Measurements from ENCODE around the gene PLCH1. TPM values are rescaled to one million over a fixed set of nuclear protein-coding genes. Genes with fewer than 3 reads are reported as not detected.

The PLCH1 gene
- total and polyA plus RNA-seq, 3 experiments from 2014 or later, result not detected

- Histone ChIP-seq H3K4me1 (ENCODE audit: insufficient read depth, low read length) (no peaks in the 10 kb centered on the region), H3K4me3 (ENCODE audit: low read length) (no peak overlapping the region), H3K9me3 (ENCODE audit: low read length) (no peaks in the 10 kb centered on the region), H3K27ac (ENCODE audit: low read depth, low read length) (no peak overlapping the region), H3K36me3 (ENCODE audit: insufficient read depth, low read length) (no peaks in the 10 kb centered on the region), H3K27me3 (ENCODE audit: insufficient read depth, low read length, poor library complexity, severe bottlenecking) (no peaks in the 10 kb centered on the region)
- no peaks in the 10 kb centered on the region for H3K27me3 Mint-ChIP-seq
- no peaks in the 10 kb centered on the region for H3K9me3 Mint-ChIP-seq
- no peak overlapping the region for H3K27ac Mint-ChIP-seq
- DNase-seq, result no peak
- ChIA-PET POLR2A (no interaction called here), CTCF (no interaction called here)
- no peak overlapping the region for H3K4me3 Mint-ChIP-seq
- H3K4me1 Mint-ChIP-seq, result peaks cover 4 to 6% (median 6%) of the 10 kb centered on the region in 3 donors
- no peaks in the 10 kb centered on the region for H3K36me3 Mint-ChIP-seq
These were observed 414.5 kb downstream of the PLCH1 start for GRCh38 chr3:155330370-155330769.

- POLR2A ChIA-PET, result no interaction called here
- Histone ChIP-seq H3K4me3 (ENCODE audit: low read length) (no peak overlapping the region), H3K36me3 (ENCODE audit: insufficient read depth, low read length) (no peaks in the 10 kb centered on the region), H3K27me3 (ENCODE audit: insufficient read depth, low read length, poor library complexity, severe bottlenecking) (no peaks in the 10 kb centered on the region), H3K4me1 (ENCODE audit: insufficient read depth, low read length) (no peaks in the 10 kb centered on the region), H3K9me3 (ENCODE audit: low read length) (no peaks in the 10 kb centered on the region), H3K27ac (ENCODE audit: low read depth, low read length) (no peak overlapping the region)
- Mint-ChIP-seq H3K27ac (no peak overlapping the region), H3K4me3 (no peak overlapping the region), H3K9me3 (no peaks in the 10 kb centered on the region), H3K36me3 (no peaks in the 10 kb centered on the region), H3K27me3 (no peaks in the 10 kb centered on the region), H3K4me1 (peaks cover 0 to under 1% (median 0%) of the 10 kb centered on the region in 3 donors)
- no peak for DNase-seq
- CTCF ChIA-PET, result no interaction called here
These were observed 415.3 kb downstream of the PLCH1 start for GRCh38 chr3:155329513-155330048.

DNA sequence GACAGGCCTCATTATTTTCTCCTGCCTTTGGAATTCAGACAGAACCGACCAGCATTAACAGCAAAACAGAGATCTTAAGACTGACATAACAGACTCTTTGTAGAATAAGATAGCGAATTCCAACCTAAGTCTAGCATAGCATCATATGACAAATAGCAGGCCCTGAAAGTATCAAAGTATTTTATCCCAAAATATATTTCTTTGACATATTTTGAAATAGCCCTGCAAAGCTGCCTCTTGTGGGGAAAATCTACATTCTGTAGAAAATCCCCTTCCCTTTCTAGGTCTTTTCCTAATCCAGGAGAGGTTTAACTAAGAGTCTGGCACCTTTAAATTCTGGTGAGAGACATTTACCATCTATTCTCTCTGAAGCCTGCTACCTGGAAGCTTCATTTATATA, 417.0 kb downstream of the PLCH1 start:
- no peaks in the 10 kb centered on the region for H3K4me1 Mint-ChIP-seq
- ChIA-PET CTCF (no interaction called here), POLR2A (no interaction called here)
- no peak overlapping the region for H3K4me3 Mint-ChIP-seq
- no peak overlapping the region for H3K27ac Mint-ChIP-seq
- Histone ChIP-seq H3K27ac (ENCODE audit: low read depth, low read length) (no peak overlapping the region), H3K27me3 (ENCODE audit: insufficient read depth, low read length, poor library complexity, severe bottlenecking) (no peaks in the 10 kb centered on the region), H3K9me3 (ENCODE audit: low read length) (no peaks in the 10 kb centered on the region), H3K36me3 (ENCODE audit: insufficient read depth, low read length) (no peaks in the 10 kb centered on the region), H3K4me3 (ENCODE audit: low read length) (no peak overlapping the region), H3K4me1 (ENCODE audit: insufficient read depth, low read length) (no peaks in the 10 kb centered on the region)
- no peaks in the 10 kb centered on the region for H3K9me3 Mint-ChIP-seq
- peaks cover 0 to 3% of the 10 kb centered on the region in 2 donors for H3K27me3 Mint-ChIP-seq
- no peak for DNase-seq
- no peaks in the 10 kb centered on the region for H3K36me3 Mint-ChIP-seq

DNA sequence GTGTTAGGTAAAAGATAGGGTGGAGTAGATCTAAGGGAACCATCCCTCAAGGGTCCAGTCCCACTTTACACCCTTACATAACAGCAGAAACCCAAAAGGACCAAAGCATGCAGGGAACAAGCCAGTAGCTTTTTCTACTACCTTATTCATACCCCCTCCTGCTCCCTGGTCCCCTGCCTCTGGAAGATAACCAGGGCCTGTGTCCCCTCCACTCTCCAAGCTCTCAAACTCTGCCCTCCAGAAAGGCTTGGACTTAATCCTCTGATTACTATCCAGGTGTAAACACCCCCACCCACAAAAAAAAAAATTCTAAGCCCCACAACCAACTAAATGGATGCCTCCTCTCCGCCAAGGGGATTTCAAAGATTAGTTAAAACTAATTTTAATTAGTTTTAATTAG, 417.4 kb downstream of the PLCH1 start:
- H3K27me3 ChIP-seq (ENCODE audit: insufficient read depth, low read length, poor library complexity, severe bottlenecking), result no peaks in the 10 kb centered on the region
- no peaks in the 10 kb centered on the region for H3K4me1 ChIP-seq (ENCODE audit: insufficient read depth, low read length)
- H3K27ac Mint-ChIP-seq, result no peak overlapping the region
- POLR2A ChIA-PET, result no interaction called here
- H3K4me3 ChIP-seq (ENCODE audit: low read length), result no peak overlapping the region
- no peak overlapping the region for H3K27ac ChIP-seq (ENCODE audit: low read depth, low read length)
- H3K9me3 ChIP-seq (ENCODE audit: low read length), result no peaks in the 10 kb centered on the region
- CTCF ChIA-PET, result no interaction called here
- H3K36me3 ChIP-seq (ENCODE audit: insufficient read depth, low read length), result no peaks in the 10 kb centered on the region
- H3K36me3 Mint-ChIP-seq, result no peaks in the 10 kb centered on the region
- no peak overlapping the region for H3K4me3 Mint-ChIP-seq
- H3K9me3 Mint-ChIP-seq, result no peaks in the 10 kb centered on the region
- H3K27me3 Mint-ChIP-seq, result peaks cover 0 to 3% of the 10 kb centered on the region in 2 donors
- no peak for DNase-seq
- H3K4me1 Mint-ChIP-seq, result no peaks in the 10 kb centered on the region

- H3K27ac Mint-ChIP-seq, result no peak overlapping the region
- Histone ChIP-seq H3K4me3 (ENCODE audit: low read length) (no peak overlapping the region), H3K27me3 (ENCODE audit: insufficient read depth, low read length, poor library complexity, severe bottlenecking) (no peaks in the 10 kb centered on the region), H3K27ac (ENCODE audit: low read depth, low read length) (no peak overlapping the region), H3K4me1 (ENCODE audit: insufficient read depth, low read length) (no peaks in the 10 kb centered on the region), H3K36me3 (ENCODE audit: insufficient read depth, low read length) (no peaks in the 10 kb centered on the region), H3K9me3 (ENCODE audit: low read length) (no peaks in the 10 kb centered on the region)
- H3K4me1 Mint-ChIP-seq, result no peaks in the 10 kb centered on the region
- H3K4me3 Mint-ChIP-seq, result no peak overlapping the region
- no peaks in the 10 kb centered on the region for H3K9me3 Mint-ChIP-seq
- H3K27me3 Mint-ChIP-seq, result peaks cover 0 to 3% of the 10 kb centered on the region in 2 donors
- POLR2A ChIA-PET, result no interaction called here
- H3K36me3 Mint-ChIP-seq, result no peaks in the 10 kb centered on the region
- no peak for DNase-seq
- CTCF ChIA-PET, result no interaction called here
These were observed 418.0 kb downstream of the PLCH1 start for GRCh38 chr3:155326901-155327300.

DNA sequence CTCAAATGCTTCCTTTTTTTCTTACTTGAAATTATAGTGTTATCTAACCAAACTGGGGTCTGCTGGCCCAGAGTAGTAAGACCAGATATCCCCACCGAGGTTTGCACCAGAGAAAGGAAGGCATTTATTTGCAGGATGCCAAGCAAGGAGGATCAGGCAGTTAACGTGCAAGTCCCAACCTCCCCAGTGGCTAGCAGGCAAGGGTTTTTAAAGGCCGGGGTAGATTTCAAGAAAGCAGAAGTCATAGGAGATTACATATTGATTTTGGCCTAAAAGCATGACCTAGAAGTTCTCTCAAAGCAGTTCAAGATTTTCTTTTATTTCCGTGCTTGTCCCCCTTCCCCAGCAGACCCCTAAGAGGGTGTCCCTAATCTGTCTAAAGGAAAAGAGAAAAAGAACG, 418.6 kb downstream of the PLCH1 start:
- Mint-ChIP-seq H3K36me3 (no peaks in the 10 kb centered on the region), H3K4me3 (no peak overlapping the region), H3K9me3 (no peaks in the 10 kb centered on the region), H3K4me1 (no peaks in the 10 kb centered on the region), H3K27me3 (peaks cover 0 to 3% of the 10 kb centered on the region in 2 donors), H3K27ac (no peak overlapping the region)
- Histone ChIP-seq H3K36me3 (ENCODE audit: insufficient read depth, low read length) (no peaks in the 10 kb centered on the region), H3K9me3 (ENCODE audit: low read length) (no peaks in the 10 kb centered on the region), H3K4me1 (ENCODE audit: insufficient read depth, low read length) (no peaks in the 10 kb centered on the region), H3K27ac (ENCODE audit: low read depth, low read length) (no peak overlapping the region), H3K27me3 (ENCODE audit: insufficient read depth, low read length, poor library complexity, severe bottlenecking) (no peaks in the 10 kb centered on the region), H3K4me3 (ENCODE audit: low read length) (no peak overlapping the region)
- ChIA-PET POLR2A (no interaction called here), CTCF (no interaction called here)
- DNase-seq, result no peak

Other genes starting within 250 kb of the PLCH1 start
- gene C3orf33, start 61.2 kb upstream of the PLCH1 start, total RNA-seq, result 1 to 10 TPM; 1.8 to 2.2 TPM
- 4.9 TPM for gene C3orf33, start 61.2 kb upstream of the PLCH1 start, polyA plus RNA-seq
- 10 to 100 TPM; 22.8 to 24.8 TPM for gene SLC33A1, start 109.4 kb upstream of the PLCH1 start, total RNA-seq
- gene SLC33A1, start 109.4 kb upstream of the PLCH1 start, polyA plus RNA-seq, result 19.5 TPM
- gene GMPS, start 125.6 kb upstream of the PLCH1 start, total RNA-seq, result 100 to 1,000 TPM; 113 to 117 TPM
- gene GMPS, start 125.6 kb upstream of the PLCH1 start, polyA plus RNA-seq, result 63.7 TPM

All from CD8-positive, alpha-beta memory T cell (primary cell).